Lower lobe of right lung (tissue), 2 donors: ENCODE data around the gene PRSS33. TPM values are rescaled to one million over a fixed set of nuclear protein-coding genes. Genes with fewer than 3 reads are reported as not detected.

ENCODE experiments used
- ATAC-seq, 2 donors: fragments of 200-7000 bp; cut with Tn5 transposase; one replicate each; pipeline ENCODE4 v1.9.1; 2020 to 2022; ENCODE audit warnings: mild to moderate bottlenecking in 2 of 2, moderate library complexity in 2 of 2
- DNase-seq: peaks from one replicate; pipeline ENCODE4 v3.0.0-alpha.2; 2020
- H3K27ac ChIP-seq: fragments of 200-600 bp; one replicate; pipeline ENCODE4 v1.8.0; 2022
- H3K27me3 ChIP-seq: fragments of 200-600 bp; one replicate; pipeline ENCODE4 v1.8.0; 2022; ENCODE audit warnings: low read depth
- H3K36me3 ChIP-seq: fragments of 200-600 bp; one replicate; pipeline ENCODE4 v1.8.0; 2022; ENCODE audit warnings: mild to moderate bottlenecking
- H3K4me1 ChIP-seq: fragments of 200-600 bp; one replicate; pipeline ENCODE4 v1.8.0; 2022
- H3K4me3 ChIP-seq: fragments of 200-600 bp; one replicate; pipeline ENCODE4 v1.8.0; 2022; ENCODE audit warnings: mild to moderate bottlenecking
- H3K9me3 ChIP-seq: fragments of 200-600 bp; one replicate; pipeline ENCODE4 v1.8.0; 2022
- CTCF ChIP-seq: fragments of 200-600 bp; IDR thresholded peaks from one replicate; pipeline ENCODE4 v1.8.0; 2022; ENCODE audit warnings: antibody characterized with exemption, mild to moderate bottlenecking
- intact Hi-C: fragments of 100-400 bp; cut with DNase I; formaldehyde crosslinking; loops from one replicate; pipeline ENCODE4 v1.11.0; 2022
- total RNA-seq: library from RNA; stranded (reverse); fragmentation: NEBNext Ultra II Directional; extraction: Animal tissue kit (Norgen Biotek cat#: 25700); gene quantifications from one replicate; pipeline ENCODE4 v1.2.1, GENCODE V29; 2021
- donor health status: DM: no; HTN: yes; CAD: no; lungs with severe emphysema.

PRSS33 gene
- total RNA-seq, 1 donor from 2014 or later: not detected

- Histone ChIP-seq H3K4me1 (no peaks in the 10 kb centered on the region), H3K27ac (no peak within 1 kb of the TSS), H3K36me3 (no peaks in the 10 kb centered on the region), H3K9me3 (no peaks in the 10 kb centered on the region), H3K4me3 (peak within 1 kb of the TSS; percentile 19), H3K27me3 (peaks cover 33% of the 10 kb centered on the region)
- DNase-seq: peak; percentile 44
- peak; percentile 4 to 48 for ATAC-seq
- intact Hi-C loops: no loop called here
- peak; percentile 13 for TF ChIP-seq CTCF
These were observed 29.5 kb upstream of the PRSS33 start, which contains the start of gene PRSS21 for GRCh38 chr16:2816751-2817339. Gene PRSS21 (plus strand): TSS chr16:2817237. CDS start chr16:2817269, 32 bp downstream.

GRCh38 chr16:2815299-2815771 lies 28.0 kb upstream of the PRSS33 start:
- Histone ChIP-seq H3K9me3 (no peaks in the 10 kb centered on the region), H3K27ac (no peak overlapping the region), H3K36me3 (no peaks in the 10 kb centered on the region), H3K4me1 (no peaks in the 10 kb centered on the region), H3K4me3 (no peak overlapping the region), H3K27me3 (peaks cover 33% of the 10 kb centered on the region)
- DNase-seq (peak; percentile 53), ATAC-seq (no peak)
- TF ChIP-seq CTCF: no peak
- intact Hi-C loops: no loop called here

- no peak for TF ChIP-seq CTCF
- peak; percentile 41 for DNase-seq
- Histone ChIP-seq H3K9me3 (no peaks in the 10 kb centered on the region), H3K4me3 (no peak overlapping the region), H3K36me3 (no peaks in the 10 kb centered on the region), H3K27ac (no peak overlapping the region), H3K27me3 (peaks cover 31% of the 10 kb centered on the region), H3K4me1 (no peaks in the 10 kb centered on the region)
- intact Hi-C loops: no loop called here
- ATAC-seq: no peak
These were observed 27.4 kb upstream of the PRSS33 start for GRCh38 chr16:2814551-2815298.

- no peak overlapping the region for H3K4me3 ChIP-seq
- H3K27ac ChIP-seq: no peak overlapping the region
- no peaks in the 10 kb centered on the region for H3K9me3 ChIP-seq
- no peak for ATAC-seq
- intact Hi-C loops: no loop called here
- H3K4me1 ChIP-seq: no peaks in the 10 kb centered on the region
- TF ChIP-seq CTCF: no peak
- H3K36me3 ChIP-seq: no peaks in the 10 kb centered on the region
- peaks cover 24% of the 10 kb centered on the region for H3K27me3 ChIP-seq
- peak; percentile 12 for DNase-seq
These were observed 26.4 kb upstream of the PRSS33 start for GRCh38 chr16:2813771-2814221.

- Histone ChIP-seq H3K4me1 (no peaks in the 10 kb centered on the region), H3K27ac (no peak overlapping the region), H3K27me3 (peaks cover 22% of the 10 kb centered on the region), H3K9me3 (no peaks in the 10 kb centered on the region), H3K4me3 (no peak overlapping the region), H3K36me3 (no peaks in the 10 kb centered on the region)
- ATAC-seq (no peak), DNase-seq (peak; percentile 32)
- intact Hi-C loops: no loop called here
- TF ChIP-seq CTCF: no peak
These were observed 24.5 kb upstream of the PRSS33 start for GRCh38 chr16:2811703-2812471.
